ENCODE measurements around the gene LMAN1L. TPM values are rescaled to one million over a fixed set of nuclear protein-coding genes. Genes with fewer than 3 reads are reported as not detected.

LMAN1L gene
- total RNA-seq, 1 experiment from 2014 or later = not detected

DNA sequence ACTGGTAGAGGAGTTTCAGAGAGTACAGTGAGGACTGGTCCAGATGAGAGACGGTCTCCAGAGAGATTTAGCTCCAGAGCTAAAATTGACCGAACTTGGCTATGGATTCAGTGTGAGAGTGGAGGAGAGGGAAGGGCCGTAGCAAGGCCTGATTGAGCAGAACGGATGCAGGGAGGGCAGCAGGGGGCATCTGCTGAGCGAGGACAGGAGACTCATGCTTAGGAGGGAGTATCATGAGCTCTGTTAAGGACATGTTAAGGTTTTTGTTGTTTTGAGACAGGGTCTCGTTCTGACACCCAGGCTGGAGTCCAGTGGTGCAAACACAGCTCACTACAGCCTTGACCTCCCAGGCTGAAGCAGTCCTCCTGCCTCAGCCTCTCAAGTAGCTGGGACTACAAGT is 7.7 kb upstream of the LMAN1L start:
- H3K27me3 ChIP-seq (ENCODE audit: insufficient read depth, low read length) = no peaks in the 10 kb centered on the region
- H3K79me2 ChIP-seq (ENCODE audit: insufficient read depth, low read length) = no peaks in the 10 kb centered on the region
- H3K9me3 ChIP-seq (ENCODE audit: control insufficient read depth, low read depth, low read length) = no peaks in the 10 kb centered on the region
- H3K27ac ChIP-seq (ENCODE audit: insufficient read length, low read depth, low read length) = no peak overlapping the region
- Mint-ChIP-seq H3K4me3 (no peak overlapping the region), H3K27me3 (ENCODE audit: low read depth) (0 out of 2 replicates have a peak, but pooled peaks cover 2% of the 10 kb centered on the region), H3K36me3 (ENCODE audit: insufficient read depth in 1 of 3, low read depth in 3 of 3) (peaks cover 11 to 31% (median 30%) of the 10 kb centered on the region in 3 experiments; a peak in 5 of 7 replicates), H3K27ac (peak overlapping the region in 2 of 3 experiments; percentile 12 to 53; a peak in 3 of 7 replicates), H3K4me1 (peaks cover 11 to 22% of the 10 kb centered on the region in 2 experiments), H3K9me3 (no peaks in the 10 kb centered on the region)
- TF ChIP-seq, protein P1, sequence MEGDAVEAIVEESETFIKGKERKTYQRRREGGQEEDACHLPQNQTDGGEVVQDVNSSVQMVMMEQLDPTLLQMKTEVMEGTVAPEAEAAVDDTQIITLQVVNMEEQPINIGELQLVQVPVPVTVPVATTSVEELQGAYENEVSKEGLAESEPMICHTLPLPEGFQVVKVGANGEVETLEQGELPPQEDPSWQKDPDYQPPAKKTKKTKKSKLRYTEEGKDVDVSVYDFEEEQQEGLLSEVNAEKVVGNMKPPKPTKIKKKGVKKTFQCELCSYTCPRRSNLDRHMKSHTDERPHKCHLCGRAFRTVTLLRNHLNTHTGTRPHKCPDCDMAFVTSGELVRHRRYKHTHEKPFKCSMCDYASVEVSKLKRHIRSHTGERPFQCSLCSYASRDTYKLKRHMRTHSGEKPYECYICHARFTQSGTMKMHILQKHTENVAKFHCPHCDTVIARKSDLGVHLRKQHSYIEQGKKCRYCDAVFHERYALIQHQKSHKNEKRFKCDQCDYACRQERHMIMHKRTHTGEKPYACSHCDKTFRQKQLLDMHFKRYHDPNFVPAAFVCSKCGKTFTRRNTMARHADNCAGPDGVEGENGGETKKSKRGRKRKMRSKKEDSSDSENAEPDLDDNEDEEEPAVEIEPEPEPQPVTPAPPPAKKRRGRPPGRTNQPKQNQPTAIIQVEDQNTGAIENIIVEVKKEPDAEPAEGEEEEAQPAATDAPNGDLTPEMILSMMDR (conservative IDR thresholded peaks at IDR 0.05) = no peak
- no peak overlapping the region for H4K8ac ChIP-seq (replicated peaks; ENCODE audit: insufficient read length, low read depth, low read length)
- H2AK5ac ChIP-seq (ENCODE audit: insufficient read length, low read length) = no peak overlapping the region
- no peak overlapping the region for H2BK20ac ChIP-seq (ENCODE audit: low read depth, low read length, poor library complexity, severe bottlenecking)
- no peak overlapping the region for H2BK12ac ChIP-seq (ENCODE audit: insufficient read length, low read depth, low read length)
- H4K20me1 ChIP-seq (ENCODE audit: control insufficient read depth, insufficient read depth, insufficient read length) = no peaks in the 10 kb centered on the region
- no peak overlapping the region for H3K23ac ChIP-seq (ENCODE audit: insufficient read length, low read depth, low read length)
- no peak overlapping the region for H3K9ac ChIP-seq (ENCODE audit: extremely low read depth, insufficient read length, low read length)
- no CpG with 5 or more reads among the region's 6 CpGs for WGBS (ENCODE audit: extremely low coverage, insufficient read length, low lambda C conversion rate)
- H3K4me1 ChIP-seq (ENCODE audit: insufficient read depth, low read length) = no peaks in the 10 kb centered on the region
- no peak overlapping the region for H3K18ac ChIP-seq (ENCODE audit: insufficient read length, low read depth, low read length)
- H3K4ac ChIP-seq (ENCODE audit: low read depth, low read length) = no peak overlapping the region
- H4K5ac ChIP-seq (ENCODE audit: insufficient read length, low read depth, low read length) = no peak overlapping the region
- no peak overlapping the region for H3K14ac ChIP-seq (ENCODE audit: insufficient read depth, low read length)
- H2BK5ac ChIP-seq (ENCODE audit: insufficient read length, low read length) = no peak overlapping the region
- H2BK15ac ChIP-seq (ENCODE audit: low read depth, low read length) = no peak overlapping the region
- no peaks in the 10 kb centered on the region for H3K79me1 ChIP-seq (ENCODE audit: insufficient read depth, low read depth, low read length, poor library complexity, severe bottlenecking)
- DNase-seq = no peak
- no peaks in the 10 kb centered on the region for H3K23me2 ChIP-seq (ENCODE audit: insufficient read length, low read depth, low read length, poor library complexity, severe bottlenecking)
- no peak overlapping the region for H4K91ac ChIP-seq (ENCODE audit: insufficient read length, low read depth, low read length)
- no peak overlapping the region for H2AFZ ChIP-seq (ENCODE audit: low read length)
- H2BK120ac ChIP-seq (ENCODE audit: low read depth, low read length, poor library complexity, severe bottlenecking) = no peak overlapping the region
- H3K4me2 ChIP-seq (ENCODE audit: insufficient read depth, insufficient read length, low read length) = no peak overlapping the region
- H3T11ph ChIP-seq (ENCODE audit: low read length) = no peak overlapping the region
- H3K56ac ChIP-seq (ENCODE audit: insufficient read length, low read depth, low read length) = no peak overlapping the region

Data from H9 (cell line).